ENCODE results near the gene ACKR4.
"Not testable (repeated sequence)": the region's sequence is repeated elsewhere in the genome, so short reads cannot be mapped to it uniquely, and the experiment has no call there.

Gene ACKR4

DNA sequence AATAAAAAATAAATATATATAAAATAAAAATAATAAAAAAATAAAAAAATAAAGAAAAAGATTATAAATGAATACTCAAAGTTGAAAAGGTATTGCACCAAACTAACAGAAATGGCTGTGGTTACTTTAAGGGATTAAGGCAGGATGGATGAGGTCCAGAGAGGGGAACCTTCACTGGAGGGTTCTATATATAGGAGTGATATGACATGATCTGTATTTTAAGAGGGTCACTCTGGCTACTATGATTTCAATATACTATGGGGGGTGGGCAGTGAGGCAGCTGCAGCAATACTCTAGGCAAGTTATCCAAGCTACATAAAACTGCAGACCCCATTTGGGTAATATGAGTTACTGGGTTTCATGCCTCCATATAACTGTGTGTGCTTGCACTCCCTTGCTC is 38.0 kb downstream of the ACKR4 start:
- no peak overlapping the region for H3K4me3 ChIP-seq (ENCODE audit: control insufficient read depth, low read depth, low read length)

DNA sequence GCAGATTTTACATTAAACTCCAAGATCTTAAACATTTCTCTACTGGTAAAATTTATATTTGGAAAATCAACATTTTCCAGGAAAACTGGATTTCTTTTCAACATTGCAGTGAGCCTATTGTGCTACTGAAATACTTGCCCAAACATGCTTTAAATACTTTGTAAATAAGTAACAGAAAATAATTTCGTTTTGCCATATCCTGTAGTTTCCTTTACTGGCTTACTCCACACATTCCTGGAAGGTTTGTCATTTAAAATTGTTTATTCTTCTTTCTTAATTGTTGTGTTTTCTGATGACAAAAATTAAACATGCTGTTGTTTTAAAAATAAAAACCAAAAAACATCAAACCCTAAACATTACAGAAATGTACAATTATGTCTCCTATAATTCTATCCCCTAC is 40.5 kb downstream of the ACKR4 start:
- DNase-seq (ENCODE audit: low read depth): peak; percentile 42
- H3K4me3 ChIP-seq (ENCODE audit: control insufficient read depth, low read depth, low read length): no peak overlapping the region
- TF ChIP-seq, protein P1, sequence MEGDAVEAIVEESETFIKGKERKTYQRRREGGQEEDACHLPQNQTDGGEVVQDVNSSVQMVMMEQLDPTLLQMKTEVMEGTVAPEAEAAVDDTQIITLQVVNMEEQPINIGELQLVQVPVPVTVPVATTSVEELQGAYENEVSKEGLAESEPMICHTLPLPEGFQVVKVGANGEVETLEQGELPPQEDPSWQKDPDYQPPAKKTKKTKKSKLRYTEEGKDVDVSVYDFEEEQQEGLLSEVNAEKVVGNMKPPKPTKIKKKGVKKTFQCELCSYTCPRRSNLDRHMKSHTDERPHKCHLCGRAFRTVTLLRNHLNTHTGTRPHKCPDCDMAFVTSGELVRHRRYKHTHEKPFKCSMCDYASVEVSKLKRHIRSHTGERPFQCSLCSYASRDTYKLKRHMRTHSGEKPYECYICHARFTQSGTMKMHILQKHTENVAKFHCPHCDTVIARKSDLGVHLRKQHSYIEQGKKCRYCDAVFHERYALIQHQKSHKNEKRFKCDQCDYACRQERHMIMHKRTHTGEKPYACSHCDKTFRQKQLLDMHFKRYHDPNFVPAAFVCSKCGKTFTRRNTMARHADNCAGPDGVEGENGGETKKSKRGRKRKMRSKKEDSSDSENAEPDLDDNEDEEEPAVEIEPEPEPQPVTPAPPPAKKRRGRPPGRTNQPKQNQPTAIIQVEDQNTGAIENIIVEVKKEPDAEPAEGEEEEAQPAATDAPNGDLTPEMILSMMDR (conservative IDR thresholded peaks at IDR 0.05; ENCODE audit: control insufficient read depth, insufficient read depth, low read depth, low read length): no peak

More for the DNA sequence above, 38.0 kb downstream of the ACKR4 start:
- TF ChIP-seq, protein P1 (conservative IDR thresholded peaks at IDR 0.05; ENCODE audit: control insufficient read depth, insufficient read depth, low read depth, low read length): no peak
- no peak for DNase-seq (ENCODE audit: low read depth)

DNA sequence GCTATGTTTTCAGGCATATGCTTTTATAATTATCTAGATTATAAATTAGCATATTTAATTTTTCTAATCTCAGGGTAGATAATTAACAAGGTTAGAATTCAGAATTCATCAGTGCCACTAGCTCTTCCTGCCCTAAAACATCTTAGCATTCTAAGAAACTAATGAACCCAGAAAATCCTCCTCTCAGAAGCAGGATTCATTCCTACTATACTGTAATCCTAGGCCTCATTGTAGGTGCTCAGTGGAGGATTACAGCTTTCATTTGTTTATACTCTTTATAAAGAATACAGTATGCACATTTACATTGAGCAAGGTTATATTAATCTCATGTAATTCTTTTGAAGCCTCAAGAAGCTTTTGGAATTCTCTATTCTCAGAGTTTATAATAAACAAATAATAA is 41.6 kb downstream of the ACKR4 start:
- TF ChIP-seq, protein P1 (conservative IDR thresholded peaks at IDR 0.05; ENCODE audit: control insufficient read depth, insufficient read depth, low read depth, low read length): no peak
- no peak overlapping the region for H3K4me3 ChIP-seq (ENCODE audit: control insufficient read depth, low read depth, low read length)
- DNase-seq (ENCODE audit: low read depth): no peak

DNA sequence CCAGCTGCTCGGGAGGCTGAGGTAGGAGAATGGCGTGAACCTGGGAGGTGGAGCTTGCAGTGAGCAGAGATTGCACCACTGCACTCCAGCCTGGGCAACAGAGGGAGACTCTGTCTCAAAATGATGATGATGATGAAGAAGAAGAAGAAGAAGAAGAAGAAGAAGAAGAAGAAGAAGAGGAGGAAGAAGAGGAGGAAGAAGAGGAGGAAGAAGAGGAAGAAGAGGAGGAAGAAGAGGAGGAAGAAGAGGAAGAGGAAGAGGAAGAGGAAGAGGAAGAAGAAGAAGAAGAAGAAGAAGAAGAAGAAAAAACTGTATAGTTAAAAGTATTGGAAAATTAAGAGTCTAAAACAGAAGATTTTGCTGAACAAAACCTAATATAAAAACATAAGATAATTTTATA is 44.4 kb downstream of the ACKR4 start:
- not testable (repeated sequence) for DNase-seq (ENCODE audit: low read depth); H3K4me3 ChIP-seq (ENCODE audit: control insufficient read depth, low read depth, low read length)

DNA sequence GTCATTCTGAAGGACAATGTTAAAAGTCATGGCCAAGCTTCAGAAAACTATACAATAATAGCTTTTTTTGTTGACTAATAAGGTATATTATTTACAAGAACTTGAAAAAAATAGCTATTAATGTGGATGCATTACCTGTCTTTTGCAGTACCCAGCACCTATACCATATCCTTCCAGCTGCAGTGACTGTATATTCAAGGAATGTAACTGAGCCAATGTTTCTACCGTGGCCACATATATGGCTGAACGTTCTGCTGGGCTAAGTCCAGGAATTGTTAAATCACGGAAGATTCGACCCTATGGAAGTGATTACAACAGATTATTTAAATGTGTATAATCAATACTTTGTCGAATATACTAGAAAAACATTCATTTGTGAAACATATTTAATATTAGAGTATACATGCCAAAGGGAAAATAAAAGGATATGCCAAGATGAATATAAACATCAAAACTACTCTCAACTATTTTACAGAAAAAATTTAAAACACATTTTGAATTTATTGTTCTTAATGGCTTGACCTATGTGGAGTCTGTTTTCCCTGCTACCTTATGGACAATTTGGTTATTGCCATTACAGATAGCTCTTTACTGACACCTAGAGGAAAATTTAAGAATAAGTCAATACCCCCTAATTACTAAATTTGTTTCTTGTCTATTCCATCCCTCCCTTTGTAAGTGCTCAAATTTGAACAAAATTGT is 44.9 kb downstream of the ACKR4 start:
- TF ChIP-seq, protein P1 (conservative IDR thresholded peaks at IDR 0.05; ENCODE audit: control insufficient read depth, insufficient read depth, low read depth, low read length): peak; percentile 75
- H3K4me3 ChIP-seq (ENCODE audit: control insufficient read depth, low read depth, low read length): no peak overlapping the region
- DNase-seq (ENCODE audit: low read depth): peak; percentile 72

DNA sequence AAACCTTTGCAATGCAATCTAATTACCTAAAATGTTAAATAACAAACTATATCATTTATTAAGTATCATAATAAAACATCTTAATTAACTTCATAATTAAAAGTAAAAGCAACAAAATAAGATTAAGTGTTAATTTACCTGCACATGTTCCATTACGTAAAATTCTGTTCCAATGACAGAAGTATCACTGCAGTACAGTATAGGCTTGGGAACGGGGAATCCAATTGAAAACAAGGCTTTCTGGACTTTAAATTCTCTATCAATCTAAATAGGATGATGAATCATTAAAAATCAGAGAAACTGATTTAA is 45.4 kb downstream of the ACKR4 start:
- H3K4me3 ChIP-seq (ENCODE audit: control insufficient read depth, low read depth, low read length): no peak overlapping the region
- TF ChIP-seq, protein P1 (conservative IDR thresholded peaks at IDR 0.05; ENCODE audit: control insufficient read depth, insufficient read depth, low read depth, low read length): no peak
- DNase-seq (ENCODE audit: low read depth): no peak

DNA sequence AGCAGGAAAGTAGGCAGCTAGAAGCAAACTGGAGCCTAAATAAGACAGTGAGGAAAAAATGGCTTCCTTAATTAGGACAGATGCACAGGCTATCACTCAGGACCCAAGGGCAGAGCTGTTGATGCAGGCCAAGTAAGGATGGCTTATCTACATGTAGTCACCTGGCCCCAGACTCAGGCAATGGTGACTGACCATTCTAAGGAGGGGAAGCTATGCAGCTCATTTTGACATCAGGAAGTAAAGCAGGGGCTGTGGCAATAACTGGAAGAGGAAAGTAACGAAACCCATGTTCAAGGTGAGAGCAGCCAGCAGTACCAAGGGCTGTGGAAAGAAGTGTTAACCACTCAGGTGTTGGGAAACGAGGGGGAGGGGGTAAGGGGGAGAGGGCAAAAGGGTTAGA is 46.3 kb downstream of the ACKR4 start:
- H3K4me3 ChIP-seq (ENCODE audit: control insufficient read depth, low read depth, low read length): no peak overlapping the region
- TF ChIP-seq, protein P1 (conservative IDR thresholded peaks at IDR 0.05; ENCODE audit: control insufficient read depth, insufficient read depth, low read depth, low read length): no peak
- DNase-seq (ENCODE audit: low read depth): no peak

All from fibroblast of mammary gland (primary cell).